HS-5 (cell line): ENCODE measurements around the gene EMD.
"Not testable (repeated sequence)": the region's sequence is repeated elsewhere in the genome, so short reads cannot be mapped to it uniquely, and the experiment has no call there.

Source experiments
- DNase-seq: peaks from one replicate; pipeline ENCODE4 v3.0.0-alpha.2; 2012; ENCODE audit warnings: low read depth

The EMD gene

GRCh38 chrX:154396363-154396762 lies 17.3 kb downstream of the EMD start:
- not testable (repeated sequence) for DNase-seq

- DNase-seq = no peak
Observed at GRCh38 chrX:154396973-154397887, 18.1 kb downstream of the EMD start.

- DNase-seq = peak; percentile 84
Observed at GRCh38 chrX:154397888-154398667, 19.0 kb downstream of the EMD start, which contains the start of gene RPL10. TSS of gene RPL10 (plus strand) at chrX:154398377. CDS start at chrX:154398520, 143 bp downstream.

- DNase-seq = no peak
Observed at GRCh38 chrX:154398668-154399526, 19.8 kb downstream of the EMD start.

- no peak for DNase-seq
Observed at GRCh38 chrX:154399527-154400368, 20.7 kb downstream of the EMD start.

- not testable (repeated sequence) for DNase-seq
Observed at GRCh38 chrX:154400369-154400817, 21.3 kb downstream of the EMD start.

- DNase-seq = no peak
Observed at GRCh38 chrX:154401045-154401799, 22.1 kb downstream of the EMD start.

GRCh38 chrX:154401918-154402621 lies 23.0 kb downstream of the EMD start:
- DNase-seq = no peak

GRCh38 chrX:154402622-154403127 lies 23.6 kb downstream of the EMD start:
- no peak for DNase-seq

- DNase-seq = no peak
Observed at GRCh38 chrX:154403192-154403591, 24.1 kb downstream of the EMD start.

- DNase-seq = no peak
Observed at GRCh38 chrX:154403858-154404257, 24.8 kb downstream of the EMD start.

- no peak for DNase-seq
Observed at GRCh38 chrX:154404625-154405192, 25.6 kb downstream of the EMD start.

- no peak for DNase-seq
Observed at GRCh38 chrX:154408659-154409221, 29.6 kb downstream of the EMD start.

- no peak for DNase-seq
Observed at GRCh38 chrX:154409222-154409871, 30.3 kb downstream of the EMD start, which contains the start of gene DNASE1L1. TSS of gene DNASE1L1 (minus strand) at chrX:154409254. CDS start at chrX:154405568, 3,686 bp downstream.

GRCh38 chrX:154411981-154412340 lies 32.9 kb downstream of the EMD start:
- no peak for DNase-seq

- no peak for DNase-seq
Observed at GRCh38 chrX:154412468-154412867, 33.4 kb downstream of the EMD start.

- no peak for DNase-seq
Observed at GRCh38 chrX:154413142-154413541, 34.0 kb downstream of the EMD start.

GRCh38 chrX:154417157-154417556 lies 38.1 kb downstream of the EMD start:
- no peak for DNase-seq
